Gastroesophageal sphincter (tissue), 4 donors: Measurements from ENCODE around the gene APEH. TPM values are rescaled to one million over a fixed set of nuclear protein-coding genes. Genes with fewer than 3 reads are reported as not detected.
"Not testable (repeated sequence)": the region's sequence is repeated elsewhere in the genome, so short reads cannot be mapped to it uniquely, and the experiment has no call there.

Source experiments
- ATAC-seq: fragments of 150-250 bp; one replicate; pipeline ENCODE4 v1.9.1; 2016; ENCODE audit warnings: mild to moderate bottlenecking, moderate library complexity
- H3K27ac ChIP-seq, 4 donors: fragments of 200-600 bp; sonication (generic) in 3 of 4; 1 replicate in 3 of 4; 2 replicates in 1 of 4; pipeline ENCODE4 v1.5.1; 2016 to 2019
- H3K27me3 ChIP-seq: fragments of 200-600 bp; sonication (generic); one replicate; pipeline ENCODE4 v1.5.1; 2019
- H3K36me3 ChIP-seq, 2 donors: fragments of 200-600 bp; sonication (generic); one replicate each; pipeline ENCODE4 v1.5.1; 2019; ENCODE audit warnings: control low read depth in 1 of 2
- H3K4me1 ChIP-seq, 3 donors: fragments of 200-600 bp; sonication (generic); 1 replicate in 2 of 3; 2 replicates in 1 of 3; pipeline ENCODE4 v1.5.1; 2016 to 2019; ENCODE audit warnings: control low read depth in 2 of 3
- H3K4me3 ChIP-seq, 2 donors: fragments of 200-600 bp; sonication (generic); one replicate each; pipeline ENCODE4 v1.5.1; 2019; ENCODE audit warnings: mild to moderate bottlenecking in 1 of 2, moderate library complexity in 1 of 2
- H3K9me3 ChIP-seq, 3 donors: fragments of 200-600 bp; sonication (generic); one replicate each; pipeline ENCODE4 v1.5.1; 2017 to 2019; ENCODE audit warnings: control low read depth in 2 of 3
- CTCF ChIP-seq, 4 experiments: fragments of 200-600 bp in 2 of 4; fragments of 450-650 bp in 2 of 4; sonication (generic) in 1 of 4; IDR thresholded peaks; one replicate each; pipeline ENCODE4 v1.5.1; 2017 to 2019; ENCODE audit warnings: antibody characterized with exemption in 4 of 4, mild to moderate bottlenecking in 2 of 4, moderate library complexity in 2 of 4
- EP300 ChIP-seq: sonication (generic); formaldehyde crosslinking; IDR thresholded peaks from one replicate; pipeline ENCODE4 v1.6.1; 2017; ENCODE audit warnings: antibody characterized with exemption, mild to moderate bottlenecking
- POLR2A ChIP-seq, 2 donors: fragments of 450-650 bp; IDR thresholded peaks; one replicate each; pipeline ENCODE4 v1.6.1; 2017; ENCODE audit warnings: antibody characterized with exemption in 2 of 2, mild to moderate bottlenecking in 2 of 2, moderate library complexity in 1 of 2
- POLR2AphosphoS5 ChIP-seq: sonication (generic); formaldehyde crosslinking; IDR thresholded peaks from one replicate; pipeline ENCODE4 v1.6.1; 2017; ENCODE audit warnings: antibody characterized with exemption
- WGBS, 2 donors: methylation state at CpG; one replicate each; pipeline ENCODE4 v1.1.5; 2018; ENCODE audit warnings: low coverage in 1 of 2; 5-methylcytosine and 5-hydroxymethylcytosine counted together
- total RNA-seq, 4 donors: library from RNA; depleted of rRNA; stranded (reverse); fragments of >200 nt; gene quantifications; one replicate each; pipeline ENCODE4 v1.1.0, GENCODE V29; 2016

Gene APEH
- total RNA-seq, 4 donors from 2014 or later: 61.4 to 80.2 (median 71.5) TPM

- WGBS, 2 donors: no CpG with 5 or more reads among the region's 44 CpGs
- Histone ChIP-seq H3K4me3 (peak overlapping the region in 1 of 2 donors; percentile 28), H3K27me3 (peaks cover 25% of the 10 kb centered on the region), H3K4me1 (peaks cover 0 to 47% (median 23%) of the 10 kb centered on the region in 3 donors), H3K36me3 (peaks cover 0 to 36% of the 10 kb centered on the region in 2 donors)
- not testable (repeated sequence) for H3K9me3 ChIP-seq, H3K27ac ChIP-seq
- peak; percentile 23 for ATAC-seq
Observed at GRCh38 chr3:49686769-49687423, 12.7 kb downstream of the APEH start.

- not testable (repeated sequence) for ATAC-seq, H3K27ac ChIP-seq, H3K9me3 ChIP-seq, H3K4me3 ChIP-seq
- Histone ChIP-seq H3K36me3 (peaks cover 0 to 31% of the 10 kb centered on the region in 2 donors), H3K4me1 (peaks cover 0 to 48% (median 23%) of the 10 kb centered on the region in 3 donors), H3K27me3 (peaks cover 25% of the 10 kb centered on the region)
- WGBS, 2 donors: no CpG with 5 or more reads among the region's 12 CpGs
Observed at GRCh38 chr3:49687424-49687795, 13.3 kb downstream of the APEH start.

GRCh38 chr3:49688338-49689045 is 14.3 kb downstream of the APEH start:
- Histone ChIP-seq H3K27me3 (peaks cover 25% of the 10 kb centered on the region), H3K27ac (peak overlapping the region in 3 of 4 donors; percentile 76 to 82 (median 80)), H3K4me1 (peaks cover 0 to 48% (median 23%) of the 10 kb centered on the region in 3 donors), H3K4me3 (peak overlapping the region; percentile 50 to 98), H3K36me3 (peaks cover 0 to 20% of the 10 kb centered on the region in 2 donors)
- WGBS, 2 donors: no CpG with 5 or more reads among the region's 7 CpGs
- H3K9me3 ChIP-seq, ATAC-seq: not testable (repeated sequence)

GRCh38 chr3:49689046-49689907 is 15.1 kb downstream of the APEH start, which contains the start of the genes MST1 and RNF123:
Gene MST1, minus strand, starts transcription at chr3:49689474. Its CDS starts 783 bp downstream, at chr3:49688691.
Gene RNF123, plus strand, starts transcription at chr3:49689557. Its CDS starts 1,609 bp downstream, at chr3:49691166.
- H3K9me3 ChIP-seq: no peaks in the 10 kb centered on the region
- 0% methylated on average over 2 of the region's 66 CpGs; no CpG with 5 or more reads in 1 of the 2 donors for WGBS, 2 donors
- ATAC-seq: peak; percentile 78
- no peak for TF ChIP-seq EP300
- peak; percentile 20 to 49 for TF ChIP-seq POLR2A (IDR thresholded peaks at IDR 0.05)
- TF ChIP-seq CTCF (IDR thresholded peaks at IDR 0.05): peak in 2 of 4 experiments; percentile 48 to 60
- peak; percentile 88 for TF ChIP-seq POLR2AphosphoS5
- H3K36me3 ChIP-seq: peaks cover 0 to 12% of the 10 kb centered on the region in 2 donors
- H3K27ac ChIP-seq: peak within 1 kb of the TSS; percentile 20 to 82 (median 78)
- peaks cover 0 to 48% (median 23%) of the 10 kb centered on the region in 3 donors for H3K4me1 ChIP-seq
- peak within 1 kb of the TSS; percentile 50 to 98 for H3K4me3 ChIP-seq
- H3K27me3 ChIP-seq: peaks cover 25% of the 10 kb centered on the region

- peak overlapping the region in 3 of 4 donors; percentile 76 to 82 (median 80) for H3K27ac ChIP-seq
- peak overlapping the region; percentile 50 to 98 for H3K4me3 ChIP-seq
- not testable (repeated sequence) for H3K9me3 ChIP-seq, ATAC-seq, H3K36me3 ChIP-seq
- 15 to 19% methylated on average over 5 to 10 of the region's 16 CpGs for WGBS, 2 donors
- H3K4me1 ChIP-seq: peaks cover 0 to 48% (median 23%) of the 10 kb centered on the region in 3 donors
- H3K27me3 ChIP-seq: peaks cover 25% of the 10 kb centered on the region
Observed at GRCh38 chr3:49689908-49690624, 15.9 kb downstream of the APEH start.

GRCh38 chr3:49690856-49691255 is 16.7 kb downstream of the APEH start:
- not testable (repeated sequence) for H3K36me3 ChIP-seq, H3K27ac ChIP-seq, H3K9me3 ChIP-seq, H3K4me3 ChIP-seq, ATAC-seq
- H3K4me1 ChIP-seq: peaks cover 0 to 47% (median 23%) of the 10 kb centered on the region in 3 donors
- H3K27me3 ChIP-seq: peaks cover 23% of the 10 kb centered on the region
- no CpG with 5 or more reads among the region's 3 CpGs for WGBS, 2 donors

- Histone ChIP-seq H3K4me1 (peaks cover 0 to 40% (median 23%) of the 10 kb centered on the region in 3 donors), H3K27me3 (peaks cover 17% of the 10 kb centered on the region)
- H3K4me3 ChIP-seq, ATAC-seq, H3K9me3 ChIP-seq, H3K36me3 ChIP-seq, H3K27ac ChIP-seq: not testable (repeated sequence)
- WGBS, 2 donors: 67% methylated on average over 2 of the region's 3 CpGs; no CpG with 5 or more reads in 1 of the 2 donors
Observed at GRCh38 chr3:49691481-49691880, 17.3 kb downstream of the APEH start.

- peaks cover 0 to 28% of the 10 kb centered on the region in 2 donors for H3K36me3 ChIP-seq
- peaks cover 0 to 23% (median 12%) of the 10 kb centered on the region in 3 donors for H3K4me1 ChIP-seq
- H3K9me3 ChIP-seq, H3K27me3 ChIP-seq, H3K4me3 ChIP-seq, ATAC-seq, H3K27ac ChIP-seq: not testable (repeated sequence)
- WGBS, 2 donors: 0 to 47% methylated on average over 1 to 4 of the region's 6 CpGs
Observed at GRCh38 chr3:49694409-49695070, 20.4 kb downstream of the APEH start.

- not testable (repeated sequence) for H3K27ac ChIP-seq, H3K27me3 ChIP-seq, H3K4me3 ChIP-seq, ATAC-seq, H3K9me3 ChIP-seq
- no CpG with 5 or more reads among the region's 4 CpGs for WGBS, 2 donors
- Histone ChIP-seq H3K36me3 (peaks cover 0 to 38% of the 10 kb centered on the region in 2 donors), H3K4me1 (peaks cover 0 to 15% (median 9%) of the 10 kb centered on the region in 3 donors)
Observed at GRCh38 chr3:49695350-49696015, 21.3 kb downstream of the APEH start.
